GM10266 (cell line): ENCODE measurements around the gene FRMD3.

ENCODE experiments used
- DNase-seq: peaks from one replicate; pipeline ENCODE4 v3.0.0; 2012; ENCODE audit errors: extremely low spot score
- CTCF ChIP-seq: IDR thresholded peaks from 2 replicates; pipeline ENCODE4 v1.5.1; 2012; ENCODE audit warnings: mild to moderate bottlenecking, low read depth; ENCODE audit not compliant: control insufficient read depth, insufficient read depth; ENCODE audit errors: missing control alignments

Gene FRMD3

GRCh38 chr9:83284746-83285145 lies 253.5 kb downstream of the FRMD3 start:
- TF ChIP-seq CTCF = no peak
- DNase-seq = no peak

GRCh38 chr9:83283528-83283927 lies 254.7 kb downstream of the FRMD3 start:
- no peak for DNase-seq
- no peak for TF ChIP-seq CTCF

GRCh38 chr9:83281306-83282255 lies 256.6 kb downstream of the FRMD3 start:
- TF ChIP-seq CTCF = no peak
- no peak for DNase-seq

GRCh38 chr9:83280790-83281189 lies 257.4 kb downstream of the FRMD3 start:
- no peak for TF ChIP-seq CTCF
- no peak for DNase-seq

- no peak for TF ChIP-seq CTCF
- no peak for DNase-seq
These were observed 257.9 kb downstream of the FRMD3 start for GRCh38 chr9:83280268-83280667.

GRCh38 chr9:83274787-83275186 lies 263.4 kb downstream of the FRMD3 start:
- DNase-seq = no peak
- TF ChIP-seq CTCF = no peak

- TF ChIP-seq CTCF = no peak
- no peak for DNase-seq
These were observed 266.5 kb downstream of the FRMD3 start for GRCh38 chr9:83271665-83272071.
